ENCODE measurements around the gene SPPL3.

DNA sequence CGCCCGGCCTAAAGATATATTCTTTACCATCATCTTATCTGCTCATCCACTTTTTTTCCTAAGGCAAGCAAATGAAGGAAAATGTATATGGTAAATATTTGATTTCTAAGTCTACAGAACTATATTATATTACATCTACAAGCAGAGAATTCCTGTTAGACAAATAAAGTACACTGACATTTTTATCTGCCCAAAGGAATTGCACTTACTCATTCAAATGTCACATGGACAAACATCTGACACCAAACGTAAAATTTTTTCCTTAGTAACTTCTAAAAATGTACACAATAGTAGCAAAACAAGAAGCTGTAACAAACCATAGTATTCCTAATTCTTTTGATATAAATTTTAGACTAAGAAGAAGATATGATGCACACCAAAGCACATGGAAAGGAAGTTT, 51.0 kb downstream of the SPPL3 start:
- TF ChIP-seq POLR2A (IDR thresholded peaks at IDR 0.05): no peak
- TF ChIP-seq, protein P1, sequence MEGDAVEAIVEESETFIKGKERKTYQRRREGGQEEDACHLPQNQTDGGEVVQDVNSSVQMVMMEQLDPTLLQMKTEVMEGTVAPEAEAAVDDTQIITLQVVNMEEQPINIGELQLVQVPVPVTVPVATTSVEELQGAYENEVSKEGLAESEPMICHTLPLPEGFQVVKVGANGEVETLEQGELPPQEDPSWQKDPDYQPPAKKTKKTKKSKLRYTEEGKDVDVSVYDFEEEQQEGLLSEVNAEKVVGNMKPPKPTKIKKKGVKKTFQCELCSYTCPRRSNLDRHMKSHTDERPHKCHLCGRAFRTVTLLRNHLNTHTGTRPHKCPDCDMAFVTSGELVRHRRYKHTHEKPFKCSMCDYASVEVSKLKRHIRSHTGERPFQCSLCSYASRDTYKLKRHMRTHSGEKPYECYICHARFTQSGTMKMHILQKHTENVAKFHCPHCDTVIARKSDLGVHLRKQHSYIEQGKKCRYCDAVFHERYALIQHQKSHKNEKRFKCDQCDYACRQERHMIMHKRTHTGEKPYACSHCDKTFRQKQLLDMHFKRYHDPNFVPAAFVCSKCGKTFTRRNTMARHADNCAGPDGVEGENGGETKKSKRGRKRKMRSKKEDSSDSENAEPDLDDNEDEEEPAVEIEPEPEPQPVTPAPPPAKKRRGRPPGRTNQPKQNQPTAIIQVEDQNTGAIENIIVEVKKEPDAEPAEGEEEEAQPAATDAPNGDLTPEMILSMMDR (IDR thresholded peaks at IDR 0.05): no peak

All from tibial nerve (tissue), 3 donors.